Measurements from ENCODE around the gene DDX18. TPM values are rescaled to one million over a fixed set of nuclear protein-coding genes. Genes with fewer than 3 reads are reported as not detected.

DDX18 gene
- total and polyA plus RNA-seq, 2 of the 4 experiments (the other 2 are of a cell fraction) = 34.6 to 69.9 TPM

- Histone ChIP-seq H2BK15ac (ENCODE audit: low read depth, low read length) (no peak overlapping the region), H3K27me3 (ENCODE audit: control insufficient read depth, insufficient read depth, low read length) (no peaks in the 10 kb centered on the region), H3K18ac (ENCODE audit: low read depth, low read length) (no peak overlapping the region), H4K8ac (ENCODE audit: low read depth in 2 of 2, low read length in 2 of 2) (no peak overlapping the region), H3K23ac (ENCODE audit: low read depth, low read length) (no peak overlapping the region), H4K91ac (ENCODE audit: insufficient read depth, low read depth, low read length) (no peak overlapping the region), H3K79me1 (ENCODE audit: low read depth in 1 of 2, low read length in 2 of 2) (peaks cover 17 to 21% of the 10 kb centered on the region in 2 experiments), H2BK20ac (ENCODE audit: low read depth, low read length) (no peak overlapping the region), H3K27ac (ENCODE audit: insufficient read depth, low read length) (no peak overlapping the region), H2AK9ac (replicated peaks; ENCODE audit: low read depth, low read length, poor library complexity) (no peak overlapping the region), H2BK5ac (ENCODE audit: low read depth, low read length, poor library complexity, severe bottlenecking) (no peak overlapping the region), H3K36me3 (ENCODE audit: control insufficient read depth, insufficient read depth, low read length) (peaks cover 32% of the 10 kb centered on the region), H2AK5ac (ENCODE audit: low read depth, low read length) (no peak overlapping the region), H3K4me1 (ENCODE audit: control insufficient read depth, insufficient read depth, low read length) (peaks cover 1% of the 10 kb centered on the region; the same call in 1 of the 2 replicates), H3K56ac (ENCODE audit: extremely low read depth, insufficient read depth, low read length) (no peak overlapping the region), H3K9me1 (ENCODE audit: insufficient read depth, low read length) (peaks cover 3% of the 10 kb centered on the region; the same call in 1 of the 2 replicates), H4K20me1 (ENCODE audit: insufficient read depth, low read length) (no peaks in the 10 kb centered on the region; the same call in 1 of the 2 replicates), H3K4ac (ENCODE audit: low read depth, low read length) (no peak overlapping the region), H2BK120ac (ENCODE audit: low read depth, low read length) (no peak overlapping the region), H3K14ac (replicated peaks; ENCODE audit: low read depth, low read length) (no peak overlapping the region), H3K9me3 (ENCODE audit: control insufficient read depth, insufficient read depth, low read length) (no peaks in the 10 kb centered on the region), H4K5ac (ENCODE audit: low read depth, low read length) (no peak overlapping the region), H2AFZ (replicated peaks; ENCODE audit: low read length, poor library complexity) (no peak overlapping the region), H3K4me2 (ENCODE audit: low read depth, low read length) (no peak overlapping the region), H3K9ac (ENCODE audit: low read depth, low read length) (no peak overlapping the region), H3K4me3 (ENCODE audit: insufficient read depth, low read depth, low read length) (no peak overlapping the region)
- DNase-seq (no peak), ATAC-seq (ENCODE audit: low read depth) (no peak)
- no TSS peak for BruUV-seq (replicated peaks)
- intact Hi-C loops (cut with micrococcal nuclease) = loop anchor here (5.0 kb wide), 1 partner anchor 117 kb away; no protein-coding TSS in a partner anchor
- dilution Hi-C loops (cut with HindIII; ENCODE audit: low sequenced_read_pairs, unreplicated experiment) = no loop called here
- in situ Hi-C loops (cut with MboI; ENCODE audit: low sequenced_read_pairs) = loop anchor here (10.0 kb wide), 1 partner anchor 114 kb away; no protein-coding TSS in a partner anchor
- ChIA-PET POLR2A (ENCODE audit: unreplicated experiment) (no interaction called here), CTCF (interaction anchor here (0.7 kb wide), 1 partner anchor 16 kb away, joined by 5 read pairs; no protein-coding TSS in a partner anchor)
- no peak for TF ChIP-seq USF2 (IDR thresholded peaks at IDR 0.05; ENCODE audit: low read depth, low read length)
- no CpG with 5 or more reads among the region's 1 CpG for WGBS, 2 experiments (ENCODE audit: extremely low coverage in 2 of 2, insufficient read length in 1 of 2)
Measured at GRCh38 chr2:117820444-117820843, 6.0 kb downstream of the DDX18 start.
